Left lung (tissue), 10 donors: ENCODE data around the gene RNF112. TPM values are rescaled to one million over a fixed set of nuclear protein-coding genes. Genes with fewer than 3 reads are reported as not detected.

Experiments used
- ATAC-seq: fragments of 200-7000 bp; cut with Tn5 transposase; one replicate; pipeline ENCODE4 v1.9.1; 2020; ENCODE audit warnings: moderate library complexity
- DNase-seq, 4 donors: peaks; one replicate each; pipeline ENCODE4 v3.0.0-alpha.2; 2013 to 2020
- H3K27ac ChIP-seq, 2 donors: fragments of 200-600 bp; sonication (generic) in 1 of 2; one replicate each; pipeline versions ENCODE4 v1.5.0 to v1.8.0; 2020 to 2021
- H3K27me3 ChIP-seq, 2 donors: fragments of 200-600 bp; sonication (generic) in 1 of 2; one replicate each; pipeline versions ENCODE4 v1.5.0 to v1.8.0; 2020 to 2021
- H3K36me3 ChIP-seq, 2 donors: fragments of 200-600 bp; sonication (generic) in 1 of 2; one replicate each; pipeline versions ENCODE4 v1.5.0 to v1.8.0; 2020 to 2021
- H3K4me1 ChIP-seq, 2 donors: fragments of 200-600 bp; one replicate each; pipeline ENCODE4 v1.8.0; 2021
- H3K4me3 ChIP-seq, 2 donors: fragments of 200-600 bp; sonication (generic) in 1 of 2; one replicate each; pipeline versions ENCODE4 v1.5.0 to v1.8.0; 2020 to 2021; ENCODE audit warnings: mild to moderate bottlenecking in 1 of 2
- H3K9me3 ChIP-seq, 2 donors: fragments of 200-600 bp; sonication (generic) in 1 of 2; one replicate each; pipeline versions ENCODE4 v1.5.0 to v1.8.0; 2020 to 2021
- CTCF ChIP-seq, 2 donors: fragments of 200-600 bp; sonication (generic) in 1 of 2; IDR thresholded peaks; one replicate each; pipeline versions ENCODE4 v1.5.0 to v1.8.0; 2021; ENCODE audit warnings: antibody characterized with exemption in 2 of 2
- intact Hi-C, 2 donors: fragments of 100-400 bp; cut with DNase I; formaldehyde crosslinking; loops; one replicate each; pipeline versions ENCODE4 v1.11.2 to v1.14.2; 2022
- polyA plus RNA-seq, 6 donors: library from polyadenylated mRNA; unstranded; fragments of 120-200 nt; gene quantifications; one replicate each; pipeline ENCODE4 v1.2.1, GENCODE V29; 2013; ENCODE audit not compliant: insufficient read length in 6 of 6
- total RNA-seq, 2 donors: library from RNA; stranded (reverse); fragmentation: NEBNext Ultra II Directional; extraction: Animal tissue kit (Norgen Biotek cat#: 25700); gene quantifications; one replicate each; pipeline ENCODE4 v1.2.1, GENCODE V29; 2021
- donor health status: DM: no; HTN: yes; CAD: no.
- donor health status: DM: no; HTN: no; CAD: no.

The RNF112 gene
- total and polyA plus RNA-seq, 8 donors, result 2.1 to 5.0 (median 3.6) TPM

DNA sequence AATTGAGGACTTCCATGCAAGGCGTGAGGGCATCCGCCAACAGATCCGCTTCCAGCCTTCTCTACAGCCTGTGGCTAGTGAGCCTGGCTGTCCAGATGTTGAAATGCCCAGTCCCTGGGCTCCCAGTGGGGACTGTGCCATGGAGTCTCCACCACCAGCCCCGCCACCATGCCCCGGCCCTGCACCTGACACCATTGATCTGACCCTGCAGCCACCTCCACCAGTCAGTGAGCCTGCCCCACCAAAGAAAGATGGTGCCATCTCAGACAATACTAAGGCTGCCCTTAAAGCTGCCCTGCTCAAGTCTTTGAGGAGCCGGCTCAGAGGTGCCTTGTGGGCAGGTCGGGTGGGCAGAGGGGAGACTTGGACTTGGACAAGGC lies 29.7 kb upstream of the RNF112 start:
- H3K27me3 ChIP-seq, result no peaks in the 10 kb centered on the region
- H3K4me3 ChIP-seq, result no peak overlapping the region
- intact Hi-C loops, result no loop called here
- H3K4me1 ChIP-seq, result peaks cover 22 to 66% of the 10 kb centered on the region in 2 donors
- DNase-seq, result no peak
- H3K36me3 ChIP-seq, result peaks cover 0 to 65% of the 10 kb centered on the region in 2 donors
- no peak overlapping the region for H3K27ac ChIP-seq
- no peak for ATAC-seq
- H3K9me3 ChIP-seq, result no peaks in the 10 kb centered on the region
- no peak for TF ChIP-seq CTCF (IDR thresholded peaks at IDR 0.05)

GRCh38 chr17:19381741-19382444 lies 29.1 kb upstream of the RNF112 start:
- intact Hi-C loops, result no loop called here
- H3K27me3 ChIP-seq, result no peaks in the 10 kb centered on the region
- H3K27ac ChIP-seq, result no peak overlapping the region
- no peak for TF ChIP-seq CTCF (IDR thresholded peaks at IDR 0.05)
- ATAC-seq (no peak), DNase-seq (peak in 1 of 4 donors; percentile 31)
- H3K4me3 ChIP-seq, result no peak overlapping the region
- peaks cover 24 to 67% of the 10 kb centered on the region in 2 donors for H3K4me1 ChIP-seq
- peaks cover 0 to 65% of the 10 kb centered on the region in 2 donors for H3K36me3 ChIP-seq
- no peaks in the 10 kb centered on the region for H3K9me3 ChIP-seq

GRCh38 chr17:19382531-19383444 lies 28.2 kb upstream of the RNF112 start:
- ATAC-seq (no peak), DNase-seq (peak in 1 of 4 donors; percentile 31)
- no peak for TF ChIP-seq CTCF (IDR thresholded peaks at IDR 0.05)
- H3K9me3 ChIP-seq, result no peaks in the 10 kb centered on the region
- no peaks in the 10 kb centered on the region for H3K27me3 ChIP-seq
- intact Hi-C loops, result no loop called here
- H3K27ac ChIP-seq, result no peak overlapping the region
- peaks cover 24 to 73% of the 10 kb centered on the region in 2 donors for H3K4me1 ChIP-seq
- H3K4me3 ChIP-seq, result no peak overlapping the region
- H3K36me3 ChIP-seq, result peaks cover 0 to 65% of the 10 kb centered on the region in 2 donors

GRCh38 chr17:19383681-19384470 lies 27.2 kb upstream of the RNF112 start:
- TF ChIP-seq CTCF (IDR thresholded peaks at IDR 0.05), result no peak
- Histone ChIP-seq H3K36me3 (peaks cover 0 to 65% of the 10 kb centered on the region in 2 donors), H3K4me3 (no peak overlapping the region), H3K9me3 (no peaks in the 10 kb centered on the region), H3K27ac (peak overlapping the region in 1 of 2 donors; percentile 72), H3K27me3 (no peaks in the 10 kb centered on the region), H3K4me1 (peaks cover 30 to 81% of the 10 kb centered on the region in 2 donors)
- intact Hi-C loops, result no loop called here
- peak in 1 of 4 donors; percentile 34 for DNase-seq
- ATAC-seq, result no peak
